HEK293 (cell line): ENCODE data around the gene CXCL5.
A peak's percentile ranks its signal among the peaks of the same experiment; 100 is the strongest.

Experiments used
- CTCF ChIA-PET: fragments of 350-600 bp; formaldehyde crosslinking; extraction: SDS; loops from one replicate; lab custom pipeline; 2021; ENCODE audit warnings: antibody characterized with exemption; lab: Yijun Ruan, JAX
- POLR2A ChIA-PET: fragments of 300-600 bp; formaldehyde crosslinking; extraction: SDS; loops from one replicate; lab custom pipeline; 2020; ENCODE audit warnings: antibody characterized with exemption, inconsistent platforms; lab: Yijun Ruan, JAX
- H3K27ac ChIP-seq: fragments of 200-500 bp; sonication (Bioruptor generic); 2 replicates; pipeline ENCODE4 v1.5.1; 2014; ENCODE audit warnings: low read depth, low read length, control low read depth, inconsistent platforms; ENCODE audit errors: extremely low read depth
- H3K36me3 ChIP-seq, 2 experiments: fragments of 200-500 bp in 1 of 2; sonication (Bioruptor generic) in 1 of 2; 1 replicate in 1 of 2; 2 replicates in 1 of 2; pipeline ENCODE4 v1.5.1; 2014 to 2017; ENCODE audit warnings: inconsistent platforms in 2 of 2, low read length in 2 of 2; ENCODE audit not compliant: control insufficient read depth in 2 of 2, insufficient read depth in 1 of 2
- H3K4me1 ChIP-seq: fragments of 200-500 bp; sonication (Bioruptor generic); 2 replicates; pipeline ENCODE4 v1.5.1; 2014; ENCODE audit warnings: mild to moderate bottlenecking, low read length, inconsistent platforms; ENCODE audit not compliant: control insufficient read depth, insufficient read depth
- H3K4me3 ChIP-seq: 2 replicates; pipeline ENCODE4 v1.5.1; 2011; ENCODE audit warnings: low read depth, mild to moderate bottlenecking, control low read depth, low read length, moderate library complexity
- H3K9me3 ChIP-seq: fragments of 200-500 bp; sonication (Bioruptor generic); 2 replicates; pipeline ENCODE4 v1.5.1; 2014; ENCODE audit warnings: low read depth, low read length, inconsistent platforms; ENCODE audit not compliant: control insufficient read depth, insufficient read depth
- GFI1B ChIP-seq: fragments of 450-650 bp; formaldehyde crosslinking; IDR thresholded peaks from 2 replicates; pipeline ENCODE4 v1.5.1; 2016; ENCODE audit warnings: missing biosample characterization, missing genetic modification characterization
- GLIS1 ChIP-seq: fragments of 450-650 bp; formaldehyde crosslinking; IDR thresholded peaks from 2 replicates; pipeline ENCODE4 v1.5.1; 2016; ENCODE audit warnings: missing biosample characterization, missing genetic modification characterization
- HOXA7 ChIP-seq: sonication (generic); formaldehyde crosslinking; IDR thresholded peaks from 2 replicates; pipeline ENCODE4 v1.8.1; 2022; ENCODE audit warnings: missing genetic modification reagents, borderline replicate concordance
- KLF1 ChIP-seq: fragments of 450-650 bp; formaldehyde crosslinking; IDR thresholded peaks from 2 replicates; pipeline ENCODE4 v1.5.1; 2016; ENCODE audit warnings: missing biosample characterization, missing genetic modification characterization
- MZF1 ChIP-seq: fragments of 450-650 bp; formaldehyde crosslinking; IDR thresholded peaks from 2 replicates; pipeline ENCODE4 v1.5.1; 2017; ENCODE audit warnings: missing biosample characterization, missing genetic modification characterization, borderline replicate concordance
- ZBTB1 ChIP-seq: fragments of 450-650 bp; formaldehyde crosslinking; IDR thresholded peaks from 2 replicates; pipeline ENCODE4 v1.5.1; 2016; ENCODE audit warnings: missing biosample characterization, missing genetic modification characterization
- ZIC2 ChIP-seq: fragments of 450-650 bp; formaldehyde crosslinking; IDR thresholded peaks from 2 replicates; pipeline ENCODE4 v1.5.1; 2016; ENCODE audit warnings: missing biosample characterization, missing genetic modification characterization
- ZNF335 ChIP-seq: fragments of 450-650 bp; formaldehyde crosslinking; conservative IDR thresholded peaks from 2 replicates; pipeline ENCODE4 v1.5.1; 2016; ENCODE audit warnings: missing biosample characterization, missing genetic modification characterization
- ZNF416 ChIP-seq: fragments of 450-650 bp; formaldehyde crosslinking; IDR thresholded peaks from 2 replicates; pipeline ENCODE4 v1.5.1; 2016; ENCODE audit warnings: missing biosample characterization, missing genetic modification characterization
- ZNF433 ChIP-seq: fragments of 450-650 bp; formaldehyde crosslinking; IDR thresholded peaks from 2 replicates; pipeline ENCODE4 v1.5.1; 2016; ENCODE audit warnings: missing biosample characterization, missing genetic modification characterization, low read depth
- ZNF521 ChIP-seq: fragments of 450-650 bp; formaldehyde crosslinking; IDR thresholded peaks from 2 replicates; pipeline ENCODE4 v1.5.1; 2017; ENCODE audit warnings: missing biosample characterization, mild to moderate bottlenecking, missing genetic modification characterization
- ZNF558 ChIP-seq: fragments of 450-650 bp; formaldehyde crosslinking; IDR thresholded peaks from 2 replicates; pipeline ENCODE4 v1.5.1; 2016; ENCODE audit warnings: missing biosample characterization, missing genetic modification characterization
- ZNF660 ChIP-seq: fragments of 450-650 bp; IDR thresholded peaks from 2 replicates; pipeline ENCODE4 v1.5.1; 2018; ENCODE audit warnings: missing biosample characterization, mild to moderate bottlenecking, missing genetic modification characterization
- TF ChIP-seq, protein P1 (sequence below): fragments of 450-650 bp; formaldehyde crosslinking; IDR thresholded peaks from 2 replicates; pipeline ENCODE4 v1.5.1; 2016; ENCODE audit warnings: missing biosample characterization, missing genetic modification characterization
- TF ChIP-seq, protein P2 (sequence below): fragments of 450-650 bp; formaldehyde crosslinking; IDR thresholded peaks from 2 replicates; pipeline ENCODE4 v1.5.1; 2016; ENCODE audit warnings: missing biosample characterization, missing genetic modification characterization
- TF ChIP-seq, protein P3 (sequence below): fragments of 450-650 bp; formaldehyde crosslinking; IDR thresholded peaks from 2 replicates; pipeline ENCODE4 v1.5.1; 2016; ENCODE audit warnings: missing biosample characterization, missing genetic modification characterization

Gene CXCL5

DNA sequence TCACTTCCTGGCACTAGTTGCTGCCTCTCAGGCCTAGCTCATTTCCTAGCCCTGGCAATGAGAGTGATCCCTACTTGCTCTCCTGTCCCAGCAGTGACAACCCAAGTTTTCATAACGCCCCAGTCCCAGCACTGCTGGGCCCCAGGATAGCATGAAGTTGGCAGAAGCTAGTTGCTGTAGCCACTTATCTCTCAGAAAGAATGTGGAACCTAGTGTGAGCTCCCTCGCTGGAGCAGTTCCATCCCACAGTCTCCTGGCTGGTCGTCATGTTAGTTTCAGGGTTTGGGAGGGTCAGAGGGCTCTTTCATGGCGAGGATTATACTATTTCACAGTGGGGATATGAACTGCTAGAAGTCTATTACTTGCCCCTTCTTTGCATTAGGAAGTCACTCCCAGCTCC is 21.8 kb downstream of the CXCL5 start:
- Histone ChIP-seq H3K4me1 (no peaks in the 10 kb centered on the region), H3K36me3 (no peaks in the 10 kb centered on the region), H3K9me3 (no peaks in the 10 kb centered on the region), H3K4me3 (no peak overlapping the region), H3K27ac (no peak overlapping the region)
- TF ChIP-seq GLIS1: no peak
- no peak for TF ChIP-seq ZNF660 (tag by site-specific recombination)
- no peak for TF ChIP-seq GFI1B
- CTCF ChIA-PET: interaction anchor here (1.1 kb wide), 1 partner anchor 158 kb away, joined by 3 read pairs; no protein-coding TSS in a partner anchor
- POLR2A ChIA-PET: no interaction called here

DNA sequence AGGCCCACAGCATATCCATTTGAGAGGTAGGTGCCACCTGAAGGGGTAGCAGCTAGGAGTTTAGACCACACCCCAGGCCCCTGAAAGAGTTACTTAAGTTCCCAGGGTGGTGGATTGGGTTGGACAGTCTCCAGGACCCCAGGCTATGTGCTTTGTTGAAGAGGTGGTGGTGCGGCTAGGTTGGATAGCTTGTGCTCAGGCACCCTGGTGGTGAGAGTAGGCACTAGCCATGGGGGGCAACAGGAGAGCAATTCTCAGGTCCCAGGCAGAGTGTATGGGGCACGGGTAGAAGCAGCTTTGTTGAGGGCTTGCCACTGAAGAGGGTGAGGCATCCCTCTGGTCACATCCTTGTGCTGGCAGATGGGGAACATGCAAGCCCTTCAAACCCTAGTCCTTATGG is 22.3 kb downstream of the CXCL5 start:
- Histone ChIP-seq H3K4me3 (no peak overlapping the region), H3K36me3 (no peaks in the 10 kb centered on the region), H3K9me3 (no peaks in the 10 kb centered on the region), H3K27ac (no peak overlapping the region), H3K4me1 (no peaks in the 10 kb centered on the region)
- TF ChIP-seq KLF1: no peak
- TF ChIP-seq ZNF521 (tag by site-specific recombination): no peak
- TF ChIP-seq, protein P1, sequence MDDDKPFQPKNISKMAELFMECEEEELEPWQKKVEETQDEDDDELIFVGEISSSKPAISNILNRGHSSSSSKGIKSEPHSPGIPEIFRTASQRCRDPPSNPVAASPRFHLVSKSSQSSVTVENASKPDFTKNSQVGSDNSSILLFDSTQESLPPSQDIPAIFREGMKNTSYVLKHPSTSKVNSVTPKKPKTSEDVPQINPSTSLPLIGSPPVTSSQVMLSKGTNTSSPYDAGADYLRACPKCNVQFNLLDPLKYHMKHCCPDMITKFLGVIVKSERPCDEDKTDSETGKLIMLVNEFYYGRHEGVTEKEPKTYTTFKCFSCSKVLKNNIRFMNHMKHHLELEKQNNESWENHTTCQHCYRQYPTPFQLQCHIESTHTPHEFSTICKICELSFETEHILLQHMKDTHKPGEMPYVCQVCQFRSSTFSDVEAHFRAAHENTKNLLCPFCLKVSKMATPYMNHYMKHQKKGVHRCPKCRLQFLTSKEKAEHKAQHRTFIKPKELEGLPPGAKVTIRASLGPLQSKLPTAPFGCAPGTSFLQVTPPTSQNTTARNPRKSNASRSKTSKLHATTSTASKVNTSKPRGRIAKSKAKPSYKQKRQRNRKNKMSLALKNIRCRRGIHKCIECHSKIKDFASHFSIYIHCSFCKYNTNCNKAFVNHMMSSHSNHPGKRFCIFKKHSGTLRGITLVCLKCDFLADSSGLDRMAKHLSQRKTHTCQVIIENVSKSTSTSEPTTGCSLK (tag by site-specific recombination): no peak
- no peak for TF ChIP-seq ZNF416 (tag by site-specific recombination)
- TF ChIP-seq ZIC2 (tag by site-specific recombination): peak; percentile 62
- TF ChIP-seq HOXA7 (CRISPR knock-in tag): no peak
- CTCF ChIA-PET: interaction anchor here (1.1 kb wide), 1 partner anchor 158 kb away, joined by 3 read pairs; no protein-coding TSS in a partner anchor
- POLR2A ChIA-PET: no interaction called here

DNA sequence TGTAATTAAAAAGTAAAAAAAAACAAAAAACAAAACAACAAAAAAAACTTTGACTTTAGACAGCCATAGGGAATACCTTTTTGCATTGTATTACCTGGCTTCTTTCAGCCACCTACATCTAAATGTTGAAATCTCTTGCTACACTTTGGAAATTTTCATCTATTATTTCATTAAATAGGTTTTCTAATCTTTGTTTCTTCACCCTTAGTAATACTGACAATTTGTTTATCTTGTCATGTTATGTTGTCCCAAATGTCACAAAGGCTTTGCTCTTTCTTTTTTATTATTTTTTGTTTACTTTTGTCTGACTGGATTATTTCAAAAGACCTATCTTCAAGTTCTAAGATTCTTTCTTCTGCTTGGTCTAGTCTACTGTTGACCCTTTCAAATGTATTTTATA is 24.1 kb downstream of the CXCL5 start:
- Histone ChIP-seq H3K4me3 (no peak overlapping the region), H3K36me3 (no peaks in the 10 kb centered on the region), H3K4me1 (no peaks in the 10 kb centered on the region), H3K27ac (no peak overlapping the region), H3K9me3 (no peaks in the 10 kb centered on the region)
- ChIA-PET POLR2A (no interaction called here), CTCF (no interaction called here)
- no peak for TF ChIP-seq MZF1 (tag by site-specific recombination)
- TF ChIP-seq, protein P2, sequence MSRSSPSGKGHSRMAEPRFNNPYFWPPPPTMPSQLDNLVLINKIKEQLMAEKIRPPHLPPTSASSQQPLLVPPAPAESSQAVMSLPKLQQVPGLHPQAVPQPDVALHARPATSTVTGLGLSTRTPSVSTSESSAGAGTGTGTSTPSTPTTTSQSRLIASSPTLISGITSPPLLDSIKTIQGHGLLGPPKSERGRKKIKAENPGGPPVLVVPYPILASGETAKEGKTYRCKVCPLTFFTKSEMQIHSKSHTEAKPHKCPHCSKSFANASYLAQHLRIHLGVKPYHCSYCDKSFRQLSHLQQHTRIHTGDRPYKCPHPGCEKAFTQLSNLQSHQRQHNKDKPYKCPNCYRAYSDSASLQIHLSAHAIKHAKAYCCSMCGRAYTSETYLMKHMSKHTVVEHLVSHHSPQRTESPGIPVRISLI: no peak
- TF ChIP-seq, protein P3, sequence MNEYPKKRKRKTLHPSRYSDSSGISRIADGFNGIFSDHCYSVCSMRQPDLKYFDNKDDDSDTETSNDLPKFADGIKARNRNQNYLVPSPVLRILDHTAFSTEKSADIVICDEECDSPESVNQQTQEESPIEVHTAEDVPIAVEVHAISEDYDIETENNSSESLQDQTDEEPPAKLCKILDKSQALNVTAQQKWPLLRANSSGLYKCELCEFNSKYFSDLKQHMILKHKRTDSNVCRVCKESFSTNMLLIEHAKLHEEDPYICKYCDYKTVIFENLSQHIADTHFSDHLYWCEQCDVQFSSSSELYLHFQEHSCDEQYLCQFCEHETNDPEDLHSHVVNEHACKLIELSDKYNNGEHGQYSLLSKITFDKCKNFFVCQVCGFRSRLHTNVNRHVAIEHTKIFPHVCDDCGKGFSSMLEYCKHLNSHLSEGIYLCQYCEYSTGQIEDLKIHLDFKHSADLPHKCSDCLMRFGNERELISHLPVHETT: no peak
- TF ChIP-seq ZNF433 (tag by site-specific recombination): no peak
- no peak for TF ChIP-seq ZBTB1 (tag by site-specific recombination)
- TF ChIP-seq ZNF335 (tag by site-specific recombination): no peak
- no peak for TF ChIP-seq ZNF521 (tag by site-specific recombination)
- TF ChIP-seq ZNF558 (tag by site-specific recombination): no peak
